HG02588 (cell line): Measurements from ENCODE around the gene BROX.
"Not testable (repeated sequence)": the region's sequence is repeated elsewhere in the genome, so short reads cannot be mapped to it uniquely, and the experiment has no call there.

Source experiments
- ATAC-seq: cut with Tn5 transposase; IDR thresholded peaks from one replicate; pipeline ENCODE4 v1.9.1; 2021; ENCODE audit warnings: mild to moderate bottlenecking, moderate library complexity; ENCODE audit not compliant: unreplicated experiment

BROX gene

DNA sequence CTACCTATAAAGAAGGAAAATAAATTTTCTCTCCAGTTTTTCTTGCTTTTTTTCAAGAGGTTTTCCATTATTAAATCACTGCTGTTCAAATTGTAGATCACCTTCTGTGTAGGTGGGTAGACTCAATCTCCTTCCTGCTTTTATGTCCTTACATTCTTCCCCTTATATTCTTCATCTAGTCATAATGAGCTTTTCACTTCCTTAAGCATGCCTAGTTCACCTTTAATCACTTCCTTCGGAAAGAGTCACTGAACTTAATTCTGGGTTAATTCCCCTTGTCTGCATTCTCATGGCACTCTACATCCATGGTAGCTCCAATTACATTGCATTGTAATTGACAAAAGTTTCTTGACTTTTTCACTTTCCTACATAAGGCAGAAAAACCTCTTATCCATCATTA lies 18.5 kb downstream of the BROX start:
- no peak for ATAC-seq

DNA sequence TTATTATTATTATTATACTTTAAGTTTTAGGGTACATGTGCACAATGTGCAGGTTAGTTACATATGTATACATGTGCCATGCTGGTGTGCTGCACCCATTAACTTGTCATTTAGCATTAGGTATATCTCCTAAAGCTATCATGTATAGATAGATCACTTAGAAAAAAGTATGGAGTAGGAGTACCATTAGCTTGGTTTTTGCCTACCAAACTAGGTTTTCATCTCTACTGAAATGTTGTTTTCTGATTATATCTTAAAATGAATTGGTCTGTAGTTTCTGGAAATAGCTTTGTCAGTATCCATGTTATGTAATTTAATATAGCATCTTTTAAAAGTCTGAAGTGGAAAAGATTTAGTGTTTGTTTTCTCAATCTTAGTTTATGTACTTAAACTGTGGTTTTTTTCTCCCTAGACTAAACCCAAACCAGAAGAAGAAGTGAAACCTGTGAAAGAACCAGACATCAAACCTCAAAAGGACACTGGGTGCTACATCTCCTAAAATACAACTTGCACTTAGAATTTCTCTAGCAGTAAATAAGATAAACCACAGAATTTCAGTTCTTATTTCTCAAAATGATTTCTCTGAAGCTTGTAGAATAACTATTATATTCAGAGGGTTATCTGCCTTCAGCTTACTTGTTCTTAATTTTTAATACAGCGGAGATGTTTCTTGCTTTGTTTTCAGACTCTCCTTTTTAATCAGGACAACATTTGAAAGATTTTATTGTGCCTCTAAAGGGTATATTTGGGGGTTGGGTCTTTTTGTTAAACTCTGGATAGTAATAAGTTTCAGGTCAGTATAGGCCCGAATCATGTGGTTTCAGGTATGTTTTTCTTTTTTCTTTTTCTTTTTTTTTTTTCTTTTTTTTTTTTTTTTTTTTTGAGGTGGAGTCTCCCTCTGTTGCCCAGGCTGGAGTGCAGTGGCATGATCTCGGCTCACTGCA lies 20.1 kb downstream of the BROX start:
- ATAC-seq: peak; percentile 98

DNA sequence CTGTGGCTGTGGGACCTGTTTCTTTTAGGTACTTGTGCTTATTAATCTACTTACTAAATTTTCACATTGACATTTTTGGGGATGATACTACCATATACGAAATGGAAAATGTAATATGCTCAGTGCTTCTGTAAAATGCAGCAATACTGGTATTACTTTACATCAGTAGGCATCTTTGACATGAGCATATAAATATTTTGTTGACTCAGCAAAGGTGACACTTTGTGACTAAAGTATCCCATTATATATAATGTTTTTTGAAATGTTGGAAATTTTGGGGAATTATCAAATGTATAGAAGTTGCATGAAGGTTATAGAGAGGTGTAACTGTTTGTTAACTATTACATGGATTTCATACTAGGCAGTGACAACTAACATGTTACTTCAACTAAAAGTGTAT lies 22.4 kb downstream of the BROX start:
- no peak for ATAC-seq

DNA sequence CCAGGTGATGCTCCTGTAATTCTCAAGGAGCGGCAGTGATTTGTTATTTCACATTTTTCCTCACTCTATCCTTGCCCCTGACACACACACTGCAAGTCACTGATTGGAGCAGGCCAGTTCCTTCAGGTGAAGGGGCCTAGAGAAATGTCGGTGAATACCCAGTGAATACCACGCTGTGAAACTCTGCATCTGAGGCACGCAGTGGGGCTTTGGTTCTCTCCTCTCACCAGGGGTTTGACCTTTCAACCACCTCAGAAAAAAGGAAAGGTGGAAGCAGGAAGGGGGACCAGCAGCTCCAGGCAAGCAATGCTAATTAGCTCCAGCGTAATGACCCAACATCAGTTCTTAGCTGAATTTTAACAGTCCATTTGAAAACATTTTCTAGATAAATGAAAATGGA lies 24.1 kb downstream of the BROX start:
- ATAC-seq: no peak

DNA sequence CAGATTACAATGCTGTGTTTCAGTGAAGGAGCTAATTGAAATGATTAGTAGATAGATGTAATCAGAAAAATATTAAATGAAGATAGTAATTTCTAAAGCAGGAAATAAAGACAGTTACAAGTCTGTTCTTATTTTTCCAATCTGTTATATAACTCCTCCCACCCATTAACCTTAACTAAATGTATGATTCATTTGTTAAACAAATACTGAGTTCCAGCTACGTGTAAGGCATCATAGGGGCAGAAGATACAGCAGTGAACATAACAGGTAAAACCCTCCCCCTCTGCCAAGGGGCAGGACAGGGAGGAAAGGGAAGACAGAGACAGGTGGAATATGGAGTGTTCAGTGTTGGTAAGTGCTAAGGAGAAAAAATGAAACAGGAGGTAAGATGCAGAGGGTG lies 24.6 kb downstream of the BROX start, which contains the start of gene FAM177B:
Gene FAM177B (plus strand): TSS at position 231 of the 400 bp plus-strand sequence. CDS start 9,344 bp downstream, outside the sequence.
- ATAC-seq: no peak

DNA sequence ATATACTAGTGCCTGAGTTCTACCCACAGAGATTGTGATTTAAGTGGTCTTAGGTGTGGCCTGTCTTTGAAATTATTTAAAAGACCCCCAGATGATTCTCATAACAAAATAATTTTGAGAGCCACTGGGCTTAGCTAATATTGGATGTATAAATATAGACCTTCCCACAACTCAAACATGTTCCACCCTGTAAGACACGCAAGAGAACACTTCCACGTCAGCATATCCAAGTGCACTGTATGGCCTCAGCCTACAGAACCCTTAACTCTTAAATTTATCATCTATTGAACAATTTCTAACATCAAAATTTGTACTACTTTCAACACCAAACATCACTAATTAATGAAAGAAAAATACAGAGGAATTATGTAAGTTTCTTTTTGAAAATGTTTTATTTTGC lies 27.1 kb downstream of the BROX start:
- no peak for ATAC-seq

DNA sequence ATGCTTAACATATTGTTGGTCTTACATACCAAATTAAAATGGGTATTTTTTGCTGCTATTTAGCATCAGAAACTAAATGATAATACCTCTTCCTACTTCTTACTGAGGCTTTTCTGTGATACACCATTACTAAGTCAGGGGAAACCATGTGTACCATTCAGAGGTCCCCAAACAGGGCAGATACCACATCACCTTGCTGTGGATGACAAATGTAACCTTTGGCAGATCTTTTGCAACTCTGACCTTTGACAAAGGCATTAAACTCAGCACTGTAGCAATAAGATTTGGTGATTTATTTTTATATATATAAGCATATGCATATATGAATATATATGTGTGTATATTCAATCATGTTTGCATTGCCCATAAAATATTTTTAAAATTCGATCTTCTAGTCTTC lies 27.6 kb downstream of the BROX start:
- no peak for ATAC-seq

DNA sequence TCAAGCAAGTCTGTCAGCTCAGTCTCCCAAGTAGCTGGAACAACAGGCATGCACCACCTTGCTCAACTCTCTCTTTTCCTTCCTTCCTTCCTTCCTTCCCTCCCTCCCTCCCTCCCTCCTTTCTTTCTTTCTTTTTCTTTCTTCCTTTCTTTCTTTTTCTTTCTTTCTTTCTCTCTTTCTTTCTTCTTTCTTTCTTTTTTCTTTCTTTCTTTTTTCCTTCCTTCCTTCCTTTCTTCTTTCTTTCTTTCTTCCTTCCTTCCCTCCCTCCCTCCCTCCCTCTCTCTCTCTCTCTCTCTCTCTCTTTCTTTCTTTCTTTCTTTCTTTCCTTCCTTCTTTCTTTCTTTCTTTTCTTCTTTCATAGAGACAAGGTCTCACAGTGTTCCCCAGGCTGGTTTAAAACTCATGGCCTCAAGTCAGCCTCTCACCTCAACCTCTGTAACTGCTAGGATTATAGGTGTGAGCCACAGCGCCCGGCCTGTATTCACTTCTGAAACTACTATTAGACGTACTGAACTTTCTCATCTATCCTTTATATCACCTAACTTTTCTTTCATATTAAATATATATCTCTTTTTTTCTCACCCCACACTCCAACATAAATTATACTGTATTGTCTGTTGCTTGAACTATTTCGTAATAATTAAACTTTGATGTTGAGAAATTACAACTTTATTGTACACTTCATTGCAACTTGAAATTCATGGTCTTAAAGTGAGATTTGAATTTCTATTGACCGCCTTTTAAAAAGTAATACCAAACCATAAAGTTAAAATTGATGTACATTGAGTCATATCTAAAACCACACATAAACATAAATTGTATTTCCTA lies 29.5 kb downstream of the BROX start:
- not testable (repeated sequence) for ATAC-seq

DNA sequence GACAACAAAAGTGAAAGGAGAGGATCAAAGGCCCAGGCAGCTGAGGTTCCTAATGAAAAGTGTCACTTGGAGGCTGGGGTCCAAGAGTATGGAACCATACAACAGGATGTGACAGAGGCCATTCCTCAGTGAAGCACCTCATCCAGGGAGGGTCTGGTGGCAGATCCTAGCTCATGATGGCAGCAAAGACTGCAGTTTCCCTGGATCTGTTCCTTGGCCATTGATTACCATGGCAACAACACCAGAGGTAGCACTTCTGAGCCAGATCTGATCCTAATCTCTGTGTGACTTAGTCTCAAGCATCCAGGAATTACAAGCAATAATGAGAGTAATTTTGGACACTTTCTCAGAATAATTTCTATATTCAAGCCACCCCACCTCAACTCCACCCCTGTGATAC lies 37.6 kb downstream of the BROX start:
- ATAC-seq: no peak

DNA sequence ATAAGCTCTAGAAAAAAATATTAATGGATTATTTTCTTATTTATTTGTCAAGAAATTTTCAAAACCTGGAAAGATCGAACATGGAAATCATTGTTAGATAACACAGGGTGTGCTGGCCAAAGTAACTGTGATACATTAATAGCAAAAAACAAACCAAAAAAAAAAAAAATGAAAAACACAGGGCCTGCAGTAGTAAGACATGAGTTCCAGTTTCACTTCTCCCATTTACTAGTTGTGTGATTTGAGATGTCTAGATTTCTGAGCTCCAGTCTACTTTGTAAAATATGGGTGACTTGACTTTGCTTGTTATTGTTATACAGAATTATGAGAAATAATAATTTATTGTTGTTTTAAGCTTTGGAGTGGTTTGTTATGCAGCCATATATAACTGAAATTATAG lies 38.3 kb downstream of the BROX start:
- ATAC-seq: peak; percentile 54

DNA sequence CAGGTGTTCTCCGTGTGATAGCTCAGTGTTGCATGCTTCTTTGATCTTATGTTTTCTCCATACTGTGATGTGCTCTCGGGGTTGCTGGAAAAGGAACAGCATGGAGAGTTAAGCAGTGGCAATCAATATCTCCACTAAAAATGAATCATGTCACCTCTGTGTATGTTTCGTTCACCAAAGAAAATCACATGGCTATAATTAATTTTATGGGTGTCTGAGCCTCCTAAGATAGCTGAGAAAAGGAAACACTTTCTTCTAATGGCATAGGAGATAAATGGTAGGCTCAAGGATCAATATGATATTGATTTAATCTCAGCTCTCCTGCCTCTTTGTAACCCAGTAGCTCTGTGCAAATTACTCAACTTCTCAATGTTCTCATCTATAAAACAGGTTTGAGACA lies 38.9 kb downstream of the BROX start:
- no peak for ATAC-seq

DNA sequence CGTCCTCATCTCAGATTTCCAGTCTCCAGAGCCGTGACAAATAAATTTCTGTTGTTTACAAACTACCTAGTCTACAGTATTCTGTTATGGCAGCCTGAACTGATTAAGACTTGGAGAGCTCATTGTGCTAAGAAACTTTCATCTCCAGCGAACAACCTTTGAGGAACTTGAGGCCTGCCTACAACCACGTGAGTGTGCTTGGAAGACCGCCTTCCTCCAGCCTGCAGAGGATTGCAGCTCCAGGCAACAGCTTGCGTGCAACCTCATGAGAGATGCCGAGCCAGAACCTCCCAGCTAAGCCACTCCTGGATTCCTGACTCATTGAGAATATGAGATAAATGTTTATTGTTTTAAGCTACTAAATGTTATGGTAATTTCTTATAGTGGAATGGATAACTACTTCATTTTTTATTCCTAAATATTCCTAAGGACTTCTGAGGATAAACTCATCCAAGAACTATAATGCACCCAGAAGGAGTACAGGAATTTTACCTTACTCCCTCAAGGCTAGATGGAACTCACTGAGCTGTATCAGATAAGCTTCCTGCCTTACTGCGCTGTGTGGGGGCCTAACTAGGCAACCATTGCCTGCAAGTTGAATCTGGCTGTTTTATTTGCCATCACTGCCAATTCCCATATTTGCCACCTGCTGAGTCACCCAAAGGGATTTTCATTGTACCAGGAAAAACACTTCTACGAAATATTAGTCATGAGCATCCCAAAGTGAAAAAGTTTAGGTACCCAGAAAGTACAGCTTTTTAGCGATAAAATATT lies 42.2 kb downstream of the BROX start:
- ATAC-seq: no peak

DNA sequence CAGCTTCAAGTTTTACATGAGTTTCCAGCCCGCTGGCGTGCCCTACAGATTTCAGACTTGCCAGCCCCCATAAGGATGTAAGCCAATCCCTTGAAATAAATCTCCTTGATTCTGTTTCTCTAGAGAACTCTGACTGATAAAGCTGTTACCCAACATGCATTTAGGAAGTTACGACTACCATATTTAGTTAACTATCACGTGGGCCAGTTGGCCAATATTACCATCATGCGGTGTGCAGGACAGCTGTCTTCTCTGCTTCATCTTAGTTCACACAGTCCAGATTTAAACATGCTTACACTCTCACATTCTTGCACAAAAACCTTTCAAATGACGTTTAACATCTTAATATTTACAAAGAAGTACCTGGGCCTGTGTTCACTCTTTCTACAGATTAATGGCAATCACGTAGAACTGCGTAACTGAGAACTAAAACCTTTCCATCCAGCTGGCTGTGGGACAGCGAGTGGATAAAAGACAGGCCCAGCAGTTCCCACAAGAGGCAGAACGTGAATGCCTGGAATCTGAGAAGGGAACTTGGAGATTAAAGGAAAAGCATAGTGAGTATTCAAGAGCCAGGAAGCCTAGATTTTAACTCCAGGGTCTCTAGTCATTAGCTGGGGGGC lies 45.4 kb downstream of the BROX start:
- no peak for ATAC-seq

DNA sequence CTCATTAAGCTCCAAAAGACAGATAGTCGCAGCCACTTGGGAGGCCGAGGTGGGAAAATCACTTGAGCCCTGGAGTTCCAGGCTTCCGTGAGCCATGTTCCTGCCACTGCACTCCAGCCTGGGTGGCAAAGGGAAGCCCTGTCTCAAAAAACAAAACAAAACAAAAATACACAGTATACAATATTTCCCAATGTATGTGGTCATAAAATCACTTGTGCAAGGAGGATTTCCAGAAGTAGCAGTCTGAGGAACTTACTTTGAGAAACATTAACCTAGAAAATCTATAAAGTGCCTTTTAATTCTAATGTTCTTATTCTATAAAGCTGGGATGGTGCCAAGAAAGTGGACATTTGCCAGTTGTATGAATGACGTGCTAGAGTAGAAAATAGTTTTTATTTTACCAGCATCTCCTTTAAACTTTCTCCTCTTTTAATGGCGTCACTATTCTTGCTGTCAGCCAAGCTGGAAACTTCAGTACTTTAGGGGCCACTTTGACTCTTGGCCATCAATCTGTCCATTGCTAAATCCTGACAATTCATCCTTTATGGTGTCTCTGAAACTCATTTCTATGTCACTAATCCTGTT lies 47.2 kb downstream of the BROX start:
- no peak for ATAC-seq

DNA sequence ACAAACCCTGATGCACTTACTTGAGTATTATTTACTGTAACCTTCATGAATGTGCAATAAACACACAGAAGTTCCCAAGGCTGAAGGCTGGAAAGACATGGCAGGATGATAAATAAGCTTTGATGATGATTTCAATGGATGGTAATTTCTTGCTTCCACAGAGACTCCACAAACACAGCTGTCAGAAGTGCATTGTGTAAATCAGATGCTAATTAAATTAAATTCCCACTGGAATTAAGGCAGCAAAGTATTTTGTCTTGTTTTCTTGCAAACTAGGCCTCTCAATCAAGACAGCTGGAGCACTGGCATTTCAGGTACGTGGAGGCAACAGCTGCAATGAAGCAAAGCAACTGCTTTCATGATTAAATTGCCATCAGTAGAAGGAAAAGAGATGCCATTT lies 48.7 kb downstream of the BROX start:
- no peak for ATAC-seq

DNA sequence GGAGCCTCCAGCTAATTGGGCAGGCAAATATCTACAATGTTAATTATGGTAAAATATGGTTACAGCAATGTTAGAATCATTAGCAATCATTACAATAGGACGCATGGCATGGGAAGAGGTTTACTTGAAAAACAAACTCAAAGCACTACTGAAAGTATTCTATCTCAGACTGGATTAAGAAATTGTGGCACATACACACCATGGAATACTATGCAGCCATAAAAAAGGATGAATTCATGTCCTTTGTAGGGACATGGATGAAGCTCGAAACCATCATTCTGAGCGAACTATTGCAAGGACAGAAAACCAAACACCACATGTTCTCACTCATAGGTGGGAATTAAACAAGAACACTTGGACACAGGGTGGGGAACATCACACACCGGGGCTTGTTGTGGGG lies 49.8 kb downstream of the BROX start:
- not testable (repeated sequence) for ATAC-seq

DNA sequence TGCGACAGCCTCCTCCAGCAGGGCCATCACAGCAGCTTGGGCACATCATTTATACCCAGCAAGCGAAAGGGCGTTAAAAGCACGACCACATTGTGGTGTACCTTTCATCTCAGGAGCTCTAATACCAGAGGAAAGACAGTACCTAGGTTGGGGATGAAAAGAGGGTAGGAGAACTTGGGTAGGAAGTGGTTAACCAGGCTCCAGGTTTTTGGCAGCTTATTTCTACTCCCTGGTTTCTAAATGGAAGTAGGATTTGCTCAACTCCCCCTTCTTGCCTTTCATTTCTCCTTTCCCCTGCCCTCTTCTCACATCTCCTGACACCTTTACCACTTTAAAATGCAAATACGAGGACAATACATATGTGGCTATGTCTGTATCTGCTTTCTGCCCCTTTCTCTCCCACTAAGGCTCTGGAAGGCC lies 54.8 kb downstream of the BROX start:
- no peak for ATAC-seq

DNA sequence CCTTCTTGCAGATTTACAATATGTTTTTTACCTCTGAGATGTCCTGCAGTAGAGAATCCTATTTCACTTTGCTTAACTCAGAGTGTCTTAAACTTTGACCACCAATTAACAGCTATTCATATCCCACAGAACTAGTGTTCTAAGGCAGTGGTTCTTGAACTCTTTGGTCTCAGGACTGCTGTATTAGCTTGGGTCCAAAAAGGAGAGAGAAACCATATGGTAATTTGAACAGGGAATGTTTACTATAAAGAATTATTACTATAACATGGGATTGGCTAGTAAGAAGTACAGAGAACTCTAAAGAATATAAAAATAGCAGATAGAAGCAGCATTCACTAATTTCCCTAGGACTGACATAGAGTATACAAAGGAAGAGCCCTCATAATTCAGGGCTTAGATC lies 56.2 kb downstream of the BROX start:
- no peak for ATAC-seq

DNA sequence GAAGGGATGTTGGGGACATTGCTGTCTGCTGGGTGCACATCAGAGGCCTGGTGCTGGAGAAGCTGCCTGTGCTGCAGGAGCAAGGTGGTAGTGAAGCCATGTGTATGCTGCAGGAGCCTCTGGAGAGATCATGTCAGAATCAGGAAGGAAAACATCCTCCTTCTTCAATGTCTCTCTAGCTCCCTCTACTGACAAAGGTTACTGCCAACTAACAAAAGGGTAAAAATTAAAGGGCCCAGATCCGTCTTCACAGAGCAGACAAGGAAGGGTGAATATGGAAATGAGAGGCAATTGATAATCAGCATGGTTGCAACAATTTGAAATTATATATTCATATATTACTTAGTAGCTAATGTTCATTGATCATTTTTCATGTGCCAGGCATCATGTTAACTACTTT lies 56.8 kb downstream of the BROX start:
- ATAC-seq: no peak

DNA sequence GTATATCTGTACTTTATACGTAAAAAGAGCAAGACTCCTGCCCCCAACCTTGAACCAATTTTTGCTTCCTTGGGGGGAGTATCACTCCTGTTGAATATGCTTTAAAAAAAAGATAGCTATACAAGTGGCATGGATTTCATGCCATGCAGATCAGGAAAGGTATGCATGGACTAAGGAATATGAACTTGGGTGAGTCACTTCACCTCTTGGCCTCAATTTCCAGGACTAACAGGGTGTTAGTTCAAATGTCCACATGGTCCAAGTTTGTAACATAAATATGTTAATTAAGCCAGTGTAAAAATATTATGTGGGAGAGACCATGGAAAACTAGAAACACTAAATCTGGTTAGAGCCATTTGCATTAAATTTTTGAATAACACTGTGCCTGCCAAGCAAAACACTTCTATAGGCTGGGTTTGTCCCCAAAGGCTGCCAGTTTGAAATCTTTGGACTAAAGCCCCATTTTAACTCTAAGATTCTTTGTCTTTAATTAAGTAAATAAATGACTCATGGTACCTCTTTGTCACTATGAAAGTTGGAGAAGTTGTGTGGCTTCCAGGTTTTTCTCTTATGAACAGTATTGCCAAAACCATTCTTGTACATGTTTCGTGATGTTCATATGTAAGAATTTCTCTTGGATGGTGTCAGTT lies 57.7 kb downstream of the BROX start:
- no peak for ATAC-seq
